ENCODE measurements around the gene TMEM131.
"Not testable (repeated sequence)": the region's sequence is repeated elsewhere in the genome, so short reads cannot be mapped to it uniquely, and the experiment has no call there.

The TMEM131 gene

DNA sequence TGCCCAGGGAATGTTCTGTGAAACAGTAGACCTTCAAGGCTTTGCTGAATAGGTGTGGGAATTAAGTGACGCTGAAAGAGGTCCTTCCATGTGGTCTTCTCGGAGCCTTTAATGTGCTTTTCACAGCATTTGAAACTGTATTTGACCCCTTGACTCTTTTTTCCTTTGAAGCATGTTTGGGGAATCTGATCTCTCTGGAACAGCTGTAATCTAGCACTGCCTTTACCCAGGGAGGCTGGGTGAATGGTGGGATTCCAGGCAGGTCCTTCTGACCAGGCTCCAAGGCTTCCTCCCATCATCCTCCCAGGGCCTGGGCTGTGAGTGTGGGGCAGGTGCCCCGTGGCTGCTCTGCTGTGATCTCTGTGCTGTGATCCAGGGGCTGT, 278.1 kb downstream of the TMEM131 start:
- no peak for DNase-seq

DNA sequence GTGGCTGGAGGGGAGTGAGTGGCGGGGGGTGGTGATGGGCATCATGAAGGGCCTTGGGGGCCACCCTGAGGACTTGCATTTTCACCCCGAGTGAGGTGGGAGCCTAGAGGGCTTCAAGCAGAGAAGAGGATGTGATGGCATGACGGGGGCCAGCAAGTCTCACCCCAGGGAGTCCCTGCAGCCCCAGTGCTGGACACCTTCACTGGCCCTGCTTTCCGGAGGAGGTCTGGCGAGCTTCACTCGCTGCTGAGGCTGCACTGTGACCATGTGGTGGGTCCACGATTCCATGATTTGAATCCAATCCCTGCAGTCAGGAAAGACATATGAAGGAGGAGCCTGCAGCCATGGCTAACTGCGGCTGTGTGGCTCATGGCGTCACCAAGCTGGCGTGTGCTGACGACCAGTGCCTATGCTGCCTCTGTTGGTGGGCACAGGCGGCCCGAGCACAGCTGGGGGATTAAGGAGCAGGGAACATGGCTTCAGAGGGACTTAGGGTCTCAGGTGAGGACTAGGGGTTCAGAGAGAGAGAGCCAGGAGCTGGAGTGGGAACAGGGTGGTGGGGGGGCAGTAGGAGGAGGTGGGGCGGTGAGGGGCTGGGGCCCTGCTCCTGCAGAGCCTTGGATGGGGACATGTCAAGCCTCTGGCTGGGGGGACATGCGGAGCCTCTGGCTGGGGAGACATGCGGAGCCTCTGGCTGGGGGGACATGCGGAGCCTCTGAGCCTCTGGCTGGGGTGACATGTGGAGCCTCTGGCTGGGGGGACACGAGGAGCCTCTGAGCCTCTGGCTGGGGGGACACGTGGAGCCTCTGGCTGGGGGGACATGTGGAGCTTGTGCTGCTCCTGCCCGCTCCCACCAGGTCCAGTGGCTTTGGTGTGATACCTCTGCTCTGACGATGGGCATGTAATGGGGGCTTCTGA, 278.8 kb downstream of the TMEM131 start:
- no peak for DNase-seq

GRCh38 chr2:97715951-97716694, 279.6 kb downstream of the TMEM131 start:
- DNase-seq, result no peak

GRCh38 chr2:97714950-97715652, 280.6 kb downstream of the TMEM131 start:
- DNase-seq, result no peak

- DNase-seq, result no peak
Measured at GRCh38 chr2:97714084-97714949, 281.4 kb downstream of the TMEM131 start.

GRCh38 chr2:97713296-97714083, 282.3 kb downstream of the TMEM131 start, which contains the start of gene ZAP70:
Gene ZAP70 (plus strand): TSS chr2:97713576. CDS start chr2:97724037, 10,461 bp downstream.
- no peak for DNase-seq

- DNase-seq, result no peak
Measured at GRCh38 chr2:97712693-97713295, 283.0 kb downstream of the TMEM131 start.

GRCh38 chr2:97712175-97712574, 283.6 kb downstream of the TMEM131 start:
- DNase-seq, result not testable (repeated sequence)

- DNase-seq, result no peak
Measured at GRCh38 chr2:97711394-97711711, 284.4 kb downstream of the TMEM131 start.

DNA sequence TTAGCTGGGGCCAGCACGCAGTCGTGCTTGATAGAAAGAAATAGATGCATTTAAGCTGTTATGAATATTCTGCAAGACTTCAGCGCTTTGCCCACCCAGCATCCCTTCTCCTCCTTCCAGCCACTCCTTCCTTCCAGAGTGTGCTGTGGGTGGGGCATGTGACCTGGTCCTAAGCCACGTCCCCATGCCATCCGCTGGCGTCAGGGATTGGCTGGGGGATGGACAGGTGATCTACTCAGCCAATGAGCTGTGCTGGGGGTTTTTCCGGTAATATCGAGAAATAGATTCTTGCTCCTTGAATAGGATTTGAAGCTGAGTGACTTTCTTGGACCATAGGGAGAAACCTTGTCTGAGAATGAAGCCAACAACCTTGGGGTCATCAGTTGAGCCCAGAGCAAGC, 287.1 kb downstream of the TMEM131 start:
- no peak for DNase-seq

DNA sequence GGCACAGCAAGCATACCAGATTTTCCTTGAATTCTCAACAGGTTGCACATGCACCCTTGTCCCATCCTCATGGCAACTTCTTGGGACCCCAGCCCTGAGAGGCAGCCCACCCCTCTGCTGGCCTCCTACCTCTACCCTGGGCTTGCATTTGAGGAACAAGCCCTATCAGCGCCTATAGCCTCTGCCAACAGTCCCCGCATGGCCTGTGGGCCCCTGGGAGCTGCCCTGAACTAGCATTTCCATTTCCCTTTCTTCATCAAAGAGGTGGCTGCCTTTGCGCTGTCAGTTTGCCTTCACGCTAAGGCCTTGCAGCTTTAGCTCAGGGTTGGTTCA, 287.7 kb downstream of the TMEM131 start:
- no peak for DNase-seq

GRCh38 chr2:97707362-97708047, 288.2 kb downstream of the TMEM131 start:
- DNase-seq, result no peak

DNA sequence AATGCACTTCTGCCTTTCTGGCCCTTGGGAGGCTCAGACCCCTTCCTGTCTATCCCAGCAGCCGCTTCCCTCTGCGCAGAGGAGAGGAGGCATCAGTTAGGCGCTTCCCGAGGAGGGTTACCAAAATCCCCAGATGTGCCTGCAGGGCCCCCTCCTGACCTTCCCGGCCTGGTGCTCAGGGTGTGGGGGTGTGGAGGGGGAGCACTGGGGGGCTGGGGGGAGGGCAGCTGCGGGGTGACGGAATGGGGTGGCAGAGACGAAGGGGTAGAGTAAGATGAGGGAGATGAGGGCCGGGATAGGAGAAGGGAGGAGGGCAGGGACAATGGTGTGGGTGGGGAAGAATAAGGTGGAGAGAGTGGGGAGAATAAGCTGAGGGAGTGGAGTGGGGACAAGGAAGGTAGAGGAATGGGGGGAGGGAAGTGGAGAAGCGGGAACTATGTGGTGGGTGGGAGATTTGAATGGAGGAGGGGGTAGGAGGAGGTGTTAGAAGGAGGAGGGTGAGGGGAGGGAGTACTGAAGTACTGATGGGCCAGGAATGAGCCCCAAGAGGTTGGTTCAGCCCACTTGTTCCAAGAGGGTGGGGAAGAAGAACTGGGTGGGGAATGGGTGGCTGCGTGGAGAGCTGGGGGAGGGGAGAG, 288.9 kb downstream of the TMEM131 start:
- DNase-seq, result no peak

Measured in femur (tissue), 1 donor.